HEK293 (cell line): ENCODE results near the gene ITGB3.
"Not testable (repeated sequence)": the region's sequence is repeated elsewhere in the genome, so short reads cannot be mapped to it uniquely, and the experiment has no call there.

Experiments used
- CTCF ChIA-PET: fragments of 350-600 bp; formaldehyde crosslinking; extraction: SDS; loops from one replicate; lab custom pipeline; 2021; ENCODE audit warnings: antibody characterized with exemption; lab: Yijun Ruan, JAX
- POLR2A ChIA-PET: fragments of 300-600 bp; formaldehyde crosslinking; extraction: SDS; loops from one replicate; lab custom pipeline; 2020; ENCODE audit warnings: antibody characterized with exemption, inconsistent platforms; lab: Yijun Ruan, JAX
- H3K27ac ChIP-seq: fragments of 200-500 bp; sonication (Bioruptor generic); 2 replicates; pipeline ENCODE4 v1.5.1; 2014; ENCODE audit warnings: low read depth, low read length, control low read depth, inconsistent platforms; ENCODE audit errors: extremely low read depth
- H3K36me3 ChIP-seq, 2 experiments: fragments of 200-500 bp in 1 of 2; sonication (Bioruptor generic) in 1 of 2; 1 replicate in 1 of 2; 2 replicates in 1 of 2; pipeline ENCODE4 v1.5.1; 2014 to 2017; ENCODE audit warnings: inconsistent platforms in 2 of 2, low read length in 2 of 2; ENCODE audit not compliant: control insufficient read depth in 2 of 2, insufficient read depth in 1 of 2
- H3K4me1 ChIP-seq: fragments of 200-500 bp; sonication (Bioruptor generic); 2 replicates; pipeline ENCODE4 v1.5.1; 2014; ENCODE audit warnings: mild to moderate bottlenecking, low read length, inconsistent platforms; ENCODE audit not compliant: control insufficient read depth, insufficient read depth
- H3K4me3 ChIP-seq: 2 replicates; pipeline ENCODE4 v1.5.1; 2011; ENCODE audit warnings: low read depth, mild to moderate bottlenecking, control low read depth, low read length, moderate library complexity
- H3K9me3 ChIP-seq: fragments of 200-500 bp; sonication (Bioruptor generic); 2 replicates; pipeline ENCODE4 v1.5.1; 2014; ENCODE audit warnings: low read depth, low read length, inconsistent platforms; ENCODE audit not compliant: control insufficient read depth, insufficient read depth
- GLI4 ChIP-seq: fragments of 450-650 bp; formaldehyde crosslinking; IDR thresholded peaks from 2 replicates; pipeline ENCODE4 v1.5.1; 2016; ENCODE audit warnings: missing biosample characterization, missing genetic modification characterization
- GLIS2 ChIP-seq: fragments of 450-650 bp; formaldehyde crosslinking; IDR thresholded peaks from 2 replicates; pipeline ENCODE4 v1.5.1; 2016; ENCODE audit warnings: missing biosample characterization, missing genetic modification characterization
- KLF7 ChIP-seq: fragments of 450-650 bp; formaldehyde crosslinking; IDR thresholded peaks from 2 replicates; pipeline ENCODE4 v1.5.1; 2016; ENCODE audit warnings: missing biosample characterization, missing genetic modification characterization, borderline replicate concordance
- SCRT2 ChIP-seq: fragments of 450-650 bp; formaldehyde crosslinking; IDR thresholded peaks from 2 replicates; pipeline ENCODE4 v1.5.1; 2016; ENCODE audit warnings: missing biosample characterization, missing genetic modification characterization
- SETDB1 ChIP-seq: IDR thresholded peaks from one replicate; pipeline ENCODE4 v1.6.1; 2017; ENCODE audit warnings: mild to moderate bottlenecking, low read length, moderate library complexity, mixed read lengths; ENCODE audit not compliant: insufficient read length
- ZNF133 ChIP-seq: fragments of 450-650 bp; formaldehyde crosslinking; IDR thresholded peaks from 2 replicates; pipeline ENCODE4 v1.5.1; 2016; ENCODE audit warnings: missing biosample characterization, missing genetic modification characterization
- ZNF138 ChIP-seq: fragments of 450-650 bp; formaldehyde crosslinking; IDR thresholded peaks from 2 replicates; pipeline ENCODE4 v1.5.1; 2016; ENCODE audit warnings: missing biosample characterization, missing genetic modification characterization, borderline replicate concordance
- ZNF324 ChIP-seq: fragments of 450-650 bp; formaldehyde crosslinking; IDR thresholded peaks from 2 replicates; pipeline ENCODE4 v1.5.1; 2016; ENCODE audit warnings: missing biosample characterization, missing genetic modification characterization
- ZNF394 ChIP-seq: fragments of 450-650 bp; formaldehyde crosslinking; IDR thresholded peaks from 2 replicates; pipeline ENCODE4 v1.5.1; 2016; ENCODE audit warnings: missing biosample characterization, missing genetic modification characterization, mild to moderate bottlenecking, moderate library complexity, borderline replicate concordance
- ZNF514 ChIP-seq: fragments of 450-650 bp; formaldehyde crosslinking; IDR thresholded peaks from 2 replicates; pipeline ENCODE4 v1.5.1; 2016; ENCODE audit warnings: missing biosample characterization, missing genetic modification characterization
- ZNF571 ChIP-seq: fragments of 450-650 bp; formaldehyde crosslinking; IDR thresholded peaks from 2 replicates; pipeline ENCODE4 v1.5.0; 2017; ENCODE audit warnings: missing biosample characterization, missing genetic modification characterization
- ZNF626 ChIP-seq: fragments of 450-650 bp; sonication (Bioruptor Pico); formaldehyde crosslinking; IDR thresholded peaks from 2 replicates; pipeline ENCODE4 v1.5.1; 2018; ENCODE audit warnings: missing biosample characterization, missing genetic modification characterization, inconsistent platforms
- ZNF664 ChIP-seq: fragments of 450-650 bp; formaldehyde crosslinking; IDR thresholded peaks from 2 replicates; pipeline ENCODE4 v1.5.1; 2016; ENCODE audit warnings: missing biosample characterization, missing genetic modification characterization
- ZNF777 ChIP-seq: fragments of 450-650 bp; formaldehyde crosslinking; IDR thresholded peaks from 2 replicates; pipeline ENCODE4 v1.5.1; 2017; ENCODE audit warnings: missing biosample characterization, missing genetic modification characterization, borderline replicate concordance
- TF ChIP-seq, protein P1 (sequence below): fragments of 450-650 bp; formaldehyde crosslinking; conservative IDR thresholded peaks from 2 replicates; pipeline ENCODE4 v1.5.1; 2016; ENCODE audit warnings: low read depth, missing biosample characterization, missing genetic modification characterization
- TF ChIP-seq, protein P2 (sequence below): fragments of 450-650 bp; formaldehyde crosslinking; conservative IDR thresholded peaks from 2 replicates; pipeline ENCODE4 v1.5.1; 2016; ENCODE audit warnings: low read depth, missing biosample characterization, missing genetic modification characterization
- TF ChIP-seq, protein P3 (sequence below): fragments of 450-650 bp; formaldehyde crosslinking; IDR thresholded peaks from 2 replicates; pipeline ENCODE4 v1.5.1; 2016; ENCODE audit warnings: missing biosample characterization, missing genetic modification characterization

The ITGB3 gene

DNA sequence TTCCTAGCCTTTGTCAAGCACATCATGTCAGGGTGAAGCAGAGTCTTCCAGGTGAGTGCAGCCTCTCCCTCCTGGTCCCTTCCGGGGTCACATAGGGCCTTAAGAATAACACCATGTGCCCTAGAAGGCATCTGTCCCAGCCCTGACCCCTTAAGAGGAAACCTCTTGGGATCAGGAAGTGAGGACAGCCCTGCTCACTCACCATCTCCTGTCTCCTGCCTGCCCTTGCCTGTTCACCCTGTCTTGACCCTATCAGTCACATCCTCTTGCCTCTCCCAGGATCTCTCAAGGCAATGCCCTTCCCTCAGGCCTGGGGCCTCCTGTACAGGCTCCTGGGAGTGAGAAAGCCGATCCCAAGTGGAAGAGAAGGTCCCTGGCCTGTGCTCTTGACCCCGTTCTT lies 30.6 kb upstream of the ITGB3 start (continued):
- no peak for TF ChIP-seq GLI4 (tag by site-specific recombination)
- TF ChIP-seq ZNF324 (tag by site-specific recombination) = no peak
- TF ChIP-seq, protein P1, sequence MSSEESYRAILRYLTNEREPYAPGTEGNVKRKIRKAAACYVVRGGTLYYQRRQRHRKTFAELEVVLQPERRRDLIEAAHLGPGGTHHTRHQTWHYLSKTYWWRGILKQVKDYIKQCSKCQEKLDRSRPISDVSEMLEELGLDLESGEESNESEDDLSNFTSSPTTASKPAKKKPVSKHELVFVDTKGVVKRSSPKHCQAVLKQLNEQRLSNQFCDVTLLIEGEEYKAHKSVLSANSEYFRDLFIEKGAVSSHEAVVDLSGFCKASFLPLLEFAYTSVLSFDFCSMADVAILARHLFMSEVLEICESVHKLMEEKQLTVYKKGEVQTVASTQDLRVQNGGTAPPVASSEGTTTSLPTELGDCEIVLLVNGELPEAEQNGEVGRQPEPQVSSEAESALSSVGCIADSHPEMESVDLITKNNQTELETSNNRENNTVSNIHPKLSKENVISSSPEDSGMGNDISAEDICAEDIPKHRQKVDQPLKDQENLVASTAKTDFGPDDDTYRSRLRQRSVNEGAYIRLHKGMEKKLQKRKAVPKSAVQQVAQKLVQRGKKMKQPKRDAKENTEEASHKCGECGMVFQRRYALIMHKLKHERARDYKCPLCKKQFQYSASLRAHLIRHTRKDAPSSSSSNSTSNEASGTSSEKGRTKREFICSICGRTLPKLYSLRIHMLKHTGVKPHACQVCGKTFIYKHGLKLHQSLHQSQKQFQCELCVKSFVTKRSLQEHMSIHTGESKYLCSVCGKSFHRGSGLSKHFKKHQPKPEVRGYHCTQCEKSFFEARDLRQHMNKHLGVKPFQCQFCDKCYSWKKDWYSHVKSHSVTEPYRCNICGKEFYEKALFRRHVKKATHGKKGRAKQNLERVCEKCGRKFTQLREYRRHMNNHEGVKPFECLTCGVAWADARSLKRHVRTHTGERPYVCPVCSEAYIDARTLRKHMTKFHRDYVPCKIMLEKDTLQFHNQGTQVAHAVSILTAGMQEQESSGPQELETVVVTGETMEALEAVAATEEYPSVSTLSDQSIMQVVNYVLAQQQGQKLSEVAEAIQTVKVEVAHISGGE (tag by site-specific recombination) = no peak
- no peak for TF ChIP-seq SCRT2 (tag by site-specific recombination)
- TF ChIP-seq KLF7 (tag by site-specific recombination) = no peak
- no peak for TF ChIP-seq ZNF626 (tag by site-specific recombination)
- TF ChIP-seq, all 188 proteins: peak for 0

DNA sequence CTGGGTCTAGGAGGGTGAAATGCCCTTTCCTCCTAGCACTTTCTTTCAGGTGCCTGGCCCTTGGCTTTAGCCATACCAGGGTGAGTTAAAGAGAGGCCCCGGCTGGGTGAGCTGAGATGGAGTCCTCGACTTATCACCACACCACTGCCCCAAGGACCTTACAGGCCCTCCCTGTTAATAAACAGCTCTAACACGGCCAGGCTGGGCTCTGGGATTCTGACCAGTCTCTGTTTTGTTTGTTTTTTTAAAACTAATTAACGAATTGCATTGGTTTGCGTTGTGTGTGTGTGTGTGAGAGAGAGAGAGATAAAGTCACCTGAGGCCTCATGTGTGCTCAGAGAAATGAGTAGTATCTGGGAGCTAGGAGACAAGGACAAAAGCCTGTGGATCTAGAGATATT lies 30.2 kb upstream of the ITGB3 start:
- CTCF ChIA-PET = interaction anchor here (1.7 kb wide), 1 partner anchor 92 kb away, joined by 6 read pairs; no protein-coding TSS in a partner anchor

DNA sequence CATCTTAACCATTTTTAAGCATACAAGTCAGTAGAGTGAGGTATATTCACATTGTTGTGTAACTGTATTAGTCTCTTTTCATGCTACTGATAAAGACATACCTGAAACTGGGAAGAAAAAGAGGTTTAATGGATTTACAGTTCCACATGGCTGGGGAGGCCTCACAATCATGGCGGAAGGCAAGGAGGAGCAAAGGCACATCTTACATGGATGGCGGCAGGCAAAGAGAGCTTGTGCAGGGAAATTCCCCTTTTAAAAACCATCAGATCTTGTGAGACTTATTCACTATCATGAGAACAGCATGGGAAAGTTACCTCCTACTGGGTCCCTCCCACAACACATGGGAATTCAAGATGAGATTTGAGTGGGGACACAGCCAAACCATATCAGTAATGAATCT lies 29.6 kb upstream of the ITGB3 start:
- H3K27ac ChIP-seq, H3K36me3 ChIP-seq, H3K4me1 ChIP-seq, H3K9me3 ChIP-seq, POLR2A ChIA-PET, H3K4me3 ChIP-seq: not testable (repeated sequence)
- CTCF ChIA-PET = interaction anchor here (1.7 kb wide), 1 partner anchor 92 kb away, joined by 6 read pairs; no protein-coding TSS in a partner anchor
- TF ChIP-seq, protein P2, sequence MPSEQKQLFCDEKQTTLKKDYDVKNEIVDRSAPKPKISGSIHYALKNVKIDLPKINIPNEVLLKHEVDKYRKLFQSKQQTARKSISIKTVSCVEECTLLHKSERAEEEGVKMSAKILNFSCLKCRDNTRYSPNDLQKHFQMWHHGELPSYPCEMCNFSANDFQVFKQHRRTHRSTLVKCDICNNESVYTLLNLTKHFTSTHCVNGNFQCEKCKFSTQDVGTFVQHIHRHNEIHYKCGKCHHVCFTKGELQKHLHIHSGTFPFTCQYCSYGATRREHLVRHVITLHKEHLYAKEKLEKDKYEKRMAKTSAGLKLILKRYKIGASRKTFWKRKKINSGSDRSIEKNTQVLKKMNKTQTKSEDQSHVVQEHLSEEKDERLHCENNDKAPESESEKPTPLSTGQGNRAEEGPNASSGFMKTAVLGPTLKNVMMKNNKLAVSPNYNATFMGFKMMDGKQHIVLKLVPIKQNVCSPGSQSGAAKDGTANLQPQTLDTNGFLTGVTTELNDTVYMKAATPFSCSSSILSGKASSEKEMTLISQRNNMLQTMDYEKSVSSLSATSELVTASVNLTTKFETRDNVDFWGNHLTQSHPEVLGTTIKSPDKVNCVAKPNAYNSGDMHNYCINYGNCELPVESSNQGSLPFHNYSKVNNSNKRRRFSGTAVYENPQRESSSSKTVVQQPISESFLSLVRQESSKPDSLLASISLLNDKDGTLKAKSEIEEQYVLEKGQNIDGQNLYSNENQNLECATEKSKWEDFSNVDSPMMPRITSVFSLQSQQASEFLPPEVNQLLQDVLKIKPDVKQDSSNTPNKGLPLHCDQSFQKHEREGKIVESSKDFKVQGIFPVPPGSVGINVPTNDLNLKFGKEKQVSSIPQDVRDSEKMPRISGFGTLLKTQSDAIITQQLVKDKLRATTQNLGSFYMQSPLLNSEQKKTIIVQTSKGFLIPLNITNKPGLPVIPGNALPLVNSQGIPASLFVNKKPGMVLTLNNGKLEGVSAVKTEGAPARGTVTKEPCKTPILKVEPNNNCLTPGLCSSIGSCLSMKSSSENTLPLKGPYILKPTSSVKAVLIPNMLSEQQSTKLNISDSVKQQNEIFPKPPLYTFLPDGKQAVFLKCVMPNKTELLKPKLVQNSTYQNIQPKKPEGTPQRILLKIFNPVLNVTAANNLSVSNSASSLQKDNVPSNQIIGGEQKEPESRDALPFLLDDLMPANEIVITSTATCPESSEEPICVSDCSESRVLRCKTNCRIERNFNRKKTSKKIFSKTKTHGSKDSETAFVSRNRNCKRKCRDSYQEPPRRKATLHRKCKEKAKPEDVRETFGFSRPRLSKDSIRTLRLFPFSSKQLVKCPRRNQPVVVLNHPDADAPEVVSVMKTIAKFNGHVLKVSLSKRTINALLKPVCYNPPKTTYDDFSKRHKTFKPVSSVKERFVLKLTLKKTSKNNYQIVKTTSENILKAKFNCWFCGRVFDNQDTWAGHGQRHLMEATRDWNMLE (tag by site-specific recombination) = 0 out of 2 replicates have a peak, but pooled peaks have one; percentile 15
- TF ChIP-seq SETDB1 = peak; percentile 91

More for the DNA sequence above, 30.2 kb upstream of the ITGB3 start:
- H3K9me3 ChIP-seq = no peaks in the 10 kb centered on the region
- POLR2A ChIA-PET = no interaction called here
- no peaks in the 10 kb centered on the region for H3K36me3 ChIP-seq
- no peak overlapping the region for H3K27ac ChIP-seq
- TF ChIP-seq, protein P3, sequence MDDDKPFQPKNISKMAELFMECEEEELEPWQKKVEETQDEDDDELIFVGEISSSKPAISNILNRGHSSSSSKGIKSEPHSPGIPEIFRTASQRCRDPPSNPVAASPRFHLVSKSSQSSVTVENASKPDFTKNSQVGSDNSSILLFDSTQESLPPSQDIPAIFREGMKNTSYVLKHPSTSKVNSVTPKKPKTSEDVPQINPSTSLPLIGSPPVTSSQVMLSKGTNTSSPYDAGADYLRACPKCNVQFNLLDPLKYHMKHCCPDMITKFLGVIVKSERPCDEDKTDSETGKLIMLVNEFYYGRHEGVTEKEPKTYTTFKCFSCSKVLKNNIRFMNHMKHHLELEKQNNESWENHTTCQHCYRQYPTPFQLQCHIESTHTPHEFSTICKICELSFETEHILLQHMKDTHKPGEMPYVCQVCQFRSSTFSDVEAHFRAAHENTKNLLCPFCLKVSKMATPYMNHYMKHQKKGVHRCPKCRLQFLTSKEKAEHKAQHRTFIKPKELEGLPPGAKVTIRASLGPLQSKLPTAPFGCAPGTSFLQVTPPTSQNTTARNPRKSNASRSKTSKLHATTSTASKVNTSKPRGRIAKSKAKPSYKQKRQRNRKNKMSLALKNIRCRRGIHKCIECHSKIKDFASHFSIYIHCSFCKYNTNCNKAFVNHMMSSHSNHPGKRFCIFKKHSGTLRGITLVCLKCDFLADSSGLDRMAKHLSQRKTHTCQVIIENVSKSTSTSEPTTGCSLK (tag by site-specific recombination) = no peak
- TF ChIP-seq ZNF138 (no peak), ZNF133 (tag by site-specific recombination) (no peak), ZNF571 (tag by site-specific recombination) (no peak), ZNF626 (tag by site-specific recombination) (no peak), ZNF777 (no peak), ZNF664 (tag by site-specific recombination) (no peak), GLIS2 (tag by site-specific recombination) (no peak), ZNF514 (tag by site-specific recombination) (no peak), ZNF394 (tag by site-specific recombination) (no peak)
- TF ChIP-seq, all 188 proteins: peak for 0
- H3K4me1 ChIP-seq = peaks cover 2% of the 10 kb centered on the region; the same call in 1 of the 2 replicates
- no peak overlapping the region for H3K4me3 ChIP-seq
